NCI-H510A treated with DMSO at 0.1 percent for 48 hours (cell line): ENCODE measurements around the gene PNMA1.

Experiments used
- DNase-seq: peaks from one replicate; lab custom pipeline; 2025; lab: John Stamatoyannopoulos, UW

PNMA1 gene

DNA sequence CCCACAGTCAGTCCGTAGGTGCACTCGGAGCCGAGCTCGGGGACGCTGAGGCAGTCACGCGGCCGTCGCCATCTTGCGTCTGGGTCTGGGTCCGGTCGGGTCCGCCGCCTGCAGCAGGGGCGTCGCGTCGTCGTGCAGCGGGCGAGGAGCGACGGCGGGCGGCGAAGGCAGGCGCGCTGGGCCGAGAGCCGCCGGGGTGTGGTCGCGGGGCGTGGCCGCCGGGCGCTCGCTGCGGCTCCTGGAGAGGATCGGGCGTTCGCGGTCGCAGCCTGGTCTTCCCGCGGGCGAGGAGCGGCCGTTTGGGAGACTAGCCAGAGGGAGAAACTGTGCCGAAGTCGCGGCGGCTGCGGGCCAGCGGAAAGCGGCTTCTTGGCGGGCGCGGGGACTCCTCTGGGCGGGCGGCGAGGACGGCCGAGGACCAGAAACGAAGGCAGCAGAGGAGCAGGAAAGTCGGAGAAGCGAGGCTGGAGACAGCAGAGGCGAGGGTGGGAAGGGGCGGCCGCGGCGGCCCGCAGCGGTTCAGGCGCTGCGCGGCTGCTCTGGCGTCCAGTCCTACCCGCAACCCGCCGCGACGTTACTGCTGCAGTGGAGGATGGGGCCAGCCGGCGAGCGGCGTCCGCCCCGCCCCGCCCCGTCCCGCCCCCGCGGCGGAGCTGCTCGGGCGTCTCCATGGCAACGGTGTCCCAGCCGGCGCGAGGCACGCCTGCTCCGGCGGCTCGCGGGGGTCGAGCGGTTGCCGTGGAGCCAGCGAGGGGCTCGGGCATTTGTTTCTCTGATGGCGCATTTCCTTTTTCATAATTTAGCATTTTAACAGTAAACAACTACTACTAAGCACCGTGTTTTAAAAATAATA is at the start of gene PNMA1:
TSS of gene PNMA1 (minus strand) at position 582 of the 853 bp plus-strand sequence. CDS start 745 bp downstream, outside the sequence.
- DNase-seq, result peak; percentile 84

- peak; percentile 80 for DNase-seq
These were observed 49.2 kb upstream of the PNMA1 start for GRCh38 chr14:73763396-73763795.

DNA sequence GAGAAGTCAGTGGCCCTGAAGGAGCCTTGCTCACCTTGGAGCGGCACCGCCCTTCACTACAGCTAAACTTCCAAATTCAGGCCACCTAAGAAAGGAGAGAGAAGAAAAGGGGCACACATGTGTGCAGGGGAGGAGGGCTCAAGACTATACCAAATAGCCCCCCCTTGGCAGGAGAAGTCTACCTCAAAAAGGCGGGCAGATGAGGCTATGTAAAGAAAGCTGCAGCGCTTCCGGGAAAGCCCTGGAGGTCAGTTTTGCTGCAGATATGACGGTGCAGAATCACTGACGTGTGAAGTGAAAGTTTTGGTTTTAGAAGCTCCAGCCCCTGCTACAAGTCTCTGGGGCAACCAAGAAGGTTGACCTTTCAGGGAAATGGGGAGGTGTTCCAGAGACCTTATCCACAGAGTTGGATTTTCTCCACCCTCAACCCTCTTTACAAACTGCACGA is 48.2 kb upstream of the PNMA1 start:
- DNase-seq, result peak; percentile 66

DNA sequence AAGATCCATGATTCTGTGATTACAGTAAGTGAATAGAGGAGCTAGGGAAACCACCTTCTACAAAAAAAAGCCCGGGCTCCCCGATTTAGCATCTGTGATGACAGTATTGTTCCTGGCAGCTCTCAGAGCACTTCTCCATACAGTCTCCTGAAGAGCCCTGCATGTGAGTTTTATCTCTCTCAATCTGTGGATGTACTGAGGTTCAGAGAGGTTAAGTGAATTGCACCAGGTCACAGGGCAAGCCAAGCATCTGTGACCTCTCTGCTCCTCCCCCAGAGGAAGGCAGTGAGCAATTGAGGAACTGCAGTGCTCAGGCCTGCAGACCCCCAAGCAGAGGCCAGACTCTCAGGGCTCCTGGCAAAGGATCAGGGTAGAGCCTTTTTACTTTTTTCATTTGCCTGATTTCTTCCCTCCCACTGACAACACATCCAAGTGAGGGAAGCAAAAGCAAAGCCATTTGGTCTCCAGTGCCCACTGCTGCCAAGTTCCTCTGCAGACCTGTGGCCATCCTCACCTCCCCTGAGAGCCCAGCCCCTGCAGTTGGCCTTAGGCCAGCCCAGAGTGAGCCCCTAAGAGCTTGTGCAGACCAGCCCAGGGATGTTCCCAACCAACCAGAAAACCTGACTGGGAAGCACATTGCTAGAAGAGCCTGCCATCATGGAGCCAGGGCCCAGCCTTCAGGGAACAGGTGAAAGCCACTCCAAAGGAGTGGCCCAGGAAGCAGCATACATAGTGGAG is 47.6 kb upstream of the PNMA1 start:
- peak; percentile 66 for DNase-seq

DNA sequence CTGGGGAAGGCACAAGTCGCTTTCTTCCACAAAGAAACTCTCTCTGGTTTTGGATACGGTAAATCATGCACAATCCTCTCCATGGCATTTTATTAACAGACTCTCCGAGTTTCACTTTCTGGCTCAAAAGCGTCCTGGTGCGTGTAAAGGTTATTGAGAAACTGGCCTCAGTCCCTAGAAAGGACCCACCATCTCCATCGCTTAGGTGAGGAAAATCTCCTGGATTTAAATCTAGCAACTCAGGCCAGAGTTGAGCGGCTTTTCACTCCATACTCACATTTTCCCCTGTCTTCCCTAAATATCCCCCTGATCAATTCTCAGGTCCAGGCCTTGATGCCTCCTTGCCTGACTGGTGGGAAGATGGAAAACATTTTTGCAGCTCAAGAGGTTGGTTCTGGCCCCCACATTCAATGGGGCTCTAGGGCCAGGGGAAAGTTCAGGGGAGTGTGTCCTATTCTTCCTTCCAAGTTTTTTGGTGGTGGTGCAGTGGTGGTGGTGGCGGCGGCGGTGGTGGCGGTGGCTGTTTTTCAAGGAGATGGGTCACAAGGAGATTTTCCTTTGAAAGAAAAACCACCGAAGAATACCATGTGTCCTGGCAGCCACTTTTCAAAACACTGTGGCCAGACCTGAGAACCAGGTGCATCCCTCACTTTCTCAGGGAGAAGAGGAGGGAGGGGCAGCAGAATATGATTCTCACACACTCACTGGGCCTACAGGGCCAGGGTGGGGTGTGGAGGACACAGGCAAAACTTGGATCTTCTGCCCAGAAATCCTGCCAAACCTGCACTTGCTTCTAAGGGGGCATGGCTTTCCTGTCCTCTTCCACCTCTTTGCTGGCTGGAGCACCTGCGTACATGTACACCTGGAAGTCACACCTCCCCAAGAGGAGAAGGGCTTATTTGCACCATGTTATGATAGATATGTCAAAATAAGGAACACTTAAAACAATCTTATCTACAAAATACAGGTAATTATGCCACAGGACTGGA is 46.7 kb upstream of the PNMA1 start:
- peak; percentile 40 for DNase-seq

- peak; percentile 94 for DNase-seq
These were observed 45.8 kb upstream of the PNMA1 start for GRCh38 chr14:73759714-73760597.

DNA sequence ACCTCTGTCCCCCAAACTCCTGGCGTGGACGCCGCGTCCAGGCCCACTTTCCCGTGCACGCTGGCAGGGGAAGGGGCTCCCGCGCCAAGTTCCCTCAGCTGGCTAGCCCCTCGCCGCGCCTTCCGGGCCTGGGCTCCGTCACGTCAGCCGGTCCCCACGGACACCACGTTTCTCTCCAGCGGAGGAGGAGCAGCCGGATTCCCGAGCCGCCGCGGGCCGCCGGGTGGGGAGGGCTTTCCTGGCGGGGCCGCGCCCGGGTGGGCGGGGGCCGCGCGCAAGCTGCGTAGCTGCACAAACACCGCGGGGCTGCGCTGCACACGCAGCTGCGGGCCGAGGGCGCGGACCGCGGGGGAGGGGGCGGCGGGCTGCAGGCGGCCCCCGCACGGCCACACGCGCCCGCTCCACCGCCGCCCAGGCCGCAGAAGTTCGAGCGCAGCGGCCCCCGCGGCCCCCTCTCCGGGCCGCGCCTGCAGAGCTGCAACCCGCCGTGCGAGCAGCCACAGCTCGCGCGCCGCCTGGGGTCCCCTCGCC is 45.1 kb upstream of the PNMA1 start:
- no peak for DNase-seq

DNA sequence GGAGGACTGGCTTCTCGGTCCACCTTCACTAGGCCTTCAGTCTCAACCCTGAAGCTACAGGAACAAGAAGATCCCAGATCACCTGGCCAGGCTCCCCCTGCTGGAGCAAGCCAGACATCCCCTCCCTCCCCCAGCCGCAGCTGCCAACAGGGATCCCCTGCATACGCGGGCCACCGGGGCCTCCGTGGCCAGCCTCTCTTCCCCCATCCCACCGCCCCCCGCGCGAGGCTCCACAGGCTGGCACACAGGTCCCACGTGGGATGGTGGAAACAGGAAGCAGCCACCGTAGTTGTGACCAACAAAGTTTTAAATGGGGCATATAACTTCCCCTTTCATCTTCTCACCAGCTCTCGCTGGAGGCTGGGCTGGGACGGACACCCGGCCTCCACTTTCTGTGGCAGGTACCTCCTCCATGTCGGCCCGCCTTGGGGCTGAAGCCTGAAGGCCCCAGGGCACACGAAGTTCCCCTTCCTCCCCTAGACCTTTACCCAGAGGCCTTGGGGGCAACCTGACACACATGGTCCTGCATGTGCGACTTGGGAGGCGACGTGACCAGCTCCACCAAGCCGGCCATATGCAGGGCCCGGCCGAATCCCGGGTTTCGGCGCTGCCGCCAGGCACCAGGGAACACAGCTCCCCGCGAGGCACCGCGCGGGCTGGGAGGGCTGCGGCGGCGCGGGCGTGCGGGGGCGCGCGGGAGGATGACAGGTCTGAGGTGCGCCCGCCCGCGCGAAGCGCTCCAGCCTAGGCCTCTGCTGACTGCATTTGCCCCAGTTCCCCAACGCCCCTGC is 44.4 kb upstream of the PNMA1 start:
- DNase-seq, result peak; percentile 74

DNA sequence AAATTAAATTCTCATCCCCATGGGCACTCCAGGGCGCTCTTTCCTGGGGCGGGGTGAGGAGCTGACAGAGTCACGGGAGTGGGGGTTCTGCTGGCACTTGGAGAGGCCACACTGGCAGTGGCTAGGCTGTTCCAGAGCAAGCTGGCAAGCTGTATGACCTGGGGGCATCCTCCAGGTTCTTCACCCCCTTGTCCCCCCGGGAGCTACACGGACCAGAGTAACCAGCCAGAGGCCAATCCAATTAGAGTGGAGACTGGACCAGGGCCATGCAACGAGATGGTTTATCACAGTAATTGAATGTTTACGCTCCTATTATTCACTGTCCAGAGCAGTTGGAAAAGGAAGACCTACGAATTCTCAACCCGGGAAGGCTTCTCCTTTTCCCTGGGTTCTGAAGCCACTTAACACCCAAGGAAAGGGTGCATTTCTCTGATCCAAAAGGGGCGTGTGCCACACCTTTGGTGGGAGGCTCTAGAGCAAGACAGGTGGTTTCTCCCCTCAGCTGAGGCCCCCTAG is 43.8 kb upstream of the PNMA1 start:
- no peak for DNase-seq

GRCh38 chr14:73757381-73757780 is 43.2 kb upstream of the PNMA1 start:
- DNase-seq, result no peak

GRCh38 chr14:73755434-73756014 is 41.3 kb upstream of the PNMA1 start:
- DNase-seq, result no peak

DNA sequence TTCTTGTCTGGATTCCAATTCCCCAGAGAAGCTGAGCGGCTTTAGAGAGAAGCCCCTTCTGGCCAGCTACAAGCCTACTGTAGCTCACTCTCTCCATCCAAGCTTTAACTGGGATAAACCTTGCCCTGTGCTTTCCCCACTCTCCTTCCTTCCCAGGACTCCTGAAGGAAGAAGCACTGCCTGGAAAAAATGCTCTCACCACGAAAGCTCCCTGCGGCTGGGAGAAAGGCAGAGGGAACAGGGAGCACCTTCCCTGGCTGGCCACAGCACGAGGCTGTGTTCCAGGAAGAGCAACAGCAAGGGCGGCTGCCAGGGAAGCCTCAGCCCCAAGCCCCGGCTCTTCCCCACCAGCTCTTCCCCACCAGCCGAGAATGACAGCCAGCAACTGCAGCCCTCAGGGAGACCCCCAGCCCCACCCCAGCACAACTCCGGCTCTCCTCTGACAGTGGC is 40.8 kb upstream of the PNMA1 start:
- DNase-seq, result no peak

- DNase-seq, result no peak
These were observed 40.0 kb upstream of the PNMA1 start for GRCh38 chr14:73753887-73754795.

DNA sequence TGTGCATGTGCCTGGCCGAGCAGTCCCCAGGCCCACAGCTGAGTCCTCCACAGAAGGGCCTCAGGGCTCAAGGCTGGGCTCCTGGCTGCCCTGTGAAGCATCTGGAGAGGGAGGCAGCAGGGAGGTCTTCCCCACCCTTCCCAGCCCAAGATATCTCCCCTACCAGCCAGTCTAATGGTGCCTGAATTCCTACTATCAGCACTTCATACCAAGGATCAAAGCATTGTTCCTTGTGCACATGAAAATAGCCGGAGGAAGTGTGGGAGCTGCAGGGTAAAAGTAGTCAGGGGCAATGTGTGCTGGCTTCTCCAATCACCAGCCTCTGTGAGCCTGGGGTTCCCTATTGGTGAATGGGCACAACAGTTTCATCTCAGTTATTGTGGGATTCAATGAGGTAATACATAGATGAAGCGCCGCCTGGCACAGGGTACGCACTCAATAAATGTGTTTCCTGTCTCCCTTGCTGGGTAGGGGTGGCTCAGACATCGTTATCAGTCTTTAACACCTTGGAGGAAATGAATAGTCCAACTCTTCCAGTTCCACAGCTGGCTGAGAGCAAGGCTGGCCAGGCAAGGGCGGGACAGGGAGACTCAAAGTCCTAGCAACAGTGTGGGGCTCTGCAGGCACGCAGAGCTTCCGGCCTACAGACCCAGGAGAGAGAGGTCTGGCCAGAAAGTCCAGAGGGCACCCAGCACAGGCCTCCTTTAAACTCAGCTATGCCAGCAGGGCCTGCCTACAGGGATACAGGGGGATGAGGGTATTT is 39.1 kb upstream of the PNMA1 start:
- no peak for DNase-seq

DNA sequence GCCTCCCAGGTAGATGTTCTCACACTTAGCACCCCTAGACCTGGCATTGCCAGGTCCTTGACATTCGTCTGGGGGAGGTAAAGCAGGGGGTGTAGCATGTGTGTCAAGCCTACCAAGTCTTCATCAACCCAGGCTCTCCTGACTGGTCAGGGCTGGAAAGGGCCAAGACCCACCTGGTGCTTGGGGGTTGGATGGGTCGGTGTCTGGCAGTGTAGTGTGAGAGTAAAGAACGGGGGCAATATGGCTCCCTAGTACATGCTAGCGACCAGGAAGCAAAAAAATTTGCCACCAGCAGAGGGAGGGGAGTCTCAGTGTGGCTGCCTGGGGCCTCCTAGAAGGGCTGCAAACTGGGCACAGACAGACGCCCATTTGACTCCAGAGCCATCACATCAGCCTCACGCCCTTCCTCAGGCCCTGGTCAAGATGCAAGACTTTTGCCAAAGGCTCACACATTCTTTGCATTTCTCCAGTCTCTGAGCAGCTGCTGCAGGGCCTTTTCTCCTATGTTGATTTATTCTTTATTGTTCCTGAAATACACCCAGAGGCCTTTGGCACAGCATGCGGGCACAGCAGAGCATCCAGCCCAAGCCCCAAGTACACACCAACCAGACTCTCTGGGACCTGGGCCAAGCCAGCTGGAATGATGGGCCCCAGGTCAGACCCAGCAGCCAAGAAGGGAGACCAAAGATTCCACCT is 38.3 kb upstream of the PNMA1 start:
- DNase-seq, result no peak

- no peak for DNase-seq
These were observed 37.0 kb upstream of the PNMA1 start for GRCh38 chr14:73751157-73751691.
